Kidney (tissue), 14 donors: ENCODE measurements around the gene SLC4A8. TPM values are rescaled to one million over a fixed set of nuclear protein-coding genes. Genes with fewer than 3 reads are reported as not detected.

Experiments used
- DNase-seq, 5 donors: peaks; one replicate each; pipeline ENCODE4 v3.0.0-alpha.2; 2013 to 2020
- FAIRE-seq: peaks from 2 replicates; lab custom pipeline; 2012; peaks lifted over from hg19 to GRCh38; lab: Jason Lieb, UNC
- H3K27ac ChIP-seq, 2 donors: one replicate each; pipeline ENCODE4 v1.7.0; 2013; ENCODE audit warnings: low read depth in 2 of 2, low read length in 2 of 2, inconsistent platforms in 1 of 2
- H3K27me3 ChIP-seq: one replicate; pipeline ENCODE4 v1.7.1; 2013; ENCODE audit warnings: low read length, inconsistent platforms; ENCODE audit not compliant: control insufficient read depth, insufficient read depth
- H3K36me3 ChIP-seq, 3 donors: one replicate each; pipeline versions ENCODE4 v1.7.0 to v1.7.1; 2013; ENCODE audit warnings: low read length in 3 of 3, control low read depth in 1 of 3, inconsistent platforms in 1 of 3; ENCODE audit not compliant: insufficient read depth in 3 of 3, control insufficient read depth in 2 of 3
- H3K4me1 ChIP-seq, 3 donors: one replicate each; pipeline versions ENCODE4 v1.7.0 to v1.7.1; 2013; ENCODE audit warnings: low read length in 3 of 3, inconsistent platforms in 1 of 3, low read depth in 1 of 3; ENCODE audit not compliant: control insufficient read depth in 2 of 3, insufficient read depth in 2 of 3
- H3K4me3 ChIP-seq, 3 donors: one replicate each; pipeline versions ENCODE4 v1.7.0 to v1.8.1; 2013; ENCODE audit warnings: low read length in 3 of 3, control low read depth in 1 of 3, inconsistent platforms in 1 of 3
- H3K9ac ChIP-seq, 3 donors: one replicate each; pipeline versions ENCODE4 v1.7.0 to v1.7.1; 2013; ENCODE audit warnings: low read length in 3 of 3, control low read depth in 1 of 3, inconsistent platforms in 1 of 3
- H3K9me3 ChIP-seq, 3 donors: one replicate each; pipeline versions ENCODE4 v1.7.0 to v1.7.1; 2013; ENCODE audit warnings: low read length in 3 of 3, control low read depth in 1 of 3, inconsistent platforms in 1 of 3; ENCODE audit not compliant: control insufficient read depth in 2 of 3, insufficient read depth in 1 of 3
- CTCF ChIP-seq: IDR thresholded peaks from 3 replicates; pipeline ENCODE4 v1.5.1; 2012; ENCODE audit warnings: mild to moderate bottlenecking, moderate library complexity, borderline replicate concordance; ENCODE audit not compliant: insufficient read depth; ENCODE audit errors: extremely low read depth
- intact Hi-C: fragments of 100-400 bp; cut with DNase I; formaldehyde crosslinking; loops from one replicate; pipeline ENCODE4 v1.11.1; 2022
- polyA plus RNA-seq: library from polyadenylated mRNA; stranded (reverse); fragments of 350-450 nt; fragmentation: Illumina TruSeq; extraction: RNeasy Lipid Tissue Mini Kit (QIAGEN cat#74804); gene quantifications from one replicate; pipeline ENCODE4 v1.2.3, GENCODE V29; 2014; ENCODE audit warnings: low read depth, low replicate concordance; ENCODE audit not compliant: insufficient read depth
- total RNA-seq: library from RNA; stranded (reverse); fragmentation: NEBNext Ultra II Directional; extraction: Animal tissue kit (Norgen Biotek cat#: 25700); gene quantifications from one replicate; pipeline ENCODE4 v1.2.1, GENCODE V29; 2021
- donor health status: control.
- donor health status: control.
- donor health status: control.
- donor health status: control.
- donor health status: control.
- donor health status: DM: yes; HTN: yes; CAD: no.
- donor health status: Normal renal cell carcinoma (clear cell type).

Gene SLC4A8
- total and polyA plus RNA-seq, 2 donors from 2014 or later = 2.4 to 3.4 TPM

- intact Hi-C loops = no loop called here
- no peaks in the 10 kb centered on the region for H3K36me3 ChIP-seq
- H3K27ac ChIP-seq = no peak overlapping the region
- no peak overlapping the region for H3K9ac ChIP-seq
- no peak overlapping the region for H3K4me3 ChIP-seq
- no peak for DNase-seq
- no peak for FAIRE-seq
- H3K9me3 ChIP-seq = no peaks in the 10 kb centered on the region
- TF ChIP-seq CTCF = no peak
- no peaks in the 10 kb centered on the region for H3K4me1 ChIP-seq
- H3K27me3 ChIP-seq = no peaks in the 10 kb centered on the region
Measured at GRCh38 chr12:51488281-51488680, 63.6 kb downstream of the SLC4A8 start.

GRCh38 chr12:51493281-51493680 is 68.7 kb downstream of the SLC4A8 start:
- intact Hi-C loops = no loop called here
- no peak for DNase-seq
- no peak for FAIRE-seq

GRCh38 chr12:51496895-51497294 is 72.3 kb downstream of the SLC4A8 start:
- Histone ChIP-seq H3K4me3 (no peak overlapping the region), H3K27ac (no peak overlapping the region), H3K9me3 (no peaks in the 10 kb centered on the region), H3K4me1 (no peaks in the 10 kb centered on the region), H3K36me3 (no peaks in the 10 kb centered on the region), H3K27me3 (no peaks in the 10 kb centered on the region), H3K9ac (no peak overlapping the region)
- FAIRE-seq (no peak), DNase-seq (no peak)
- TF ChIP-seq CTCF = no peak
- intact Hi-C loops = no loop called here

More at GRCh38 chr12:51493281-51493680, 68.7 kb downstream of the SLC4A8 start:
- H3K36me3 ChIP-seq = no peaks in the 10 kb centered on the region
- H3K27ac ChIP-seq = no peak overlapping the region
- no peak overlapping the region for H3K9ac ChIP-seq
- TF ChIP-seq CTCF = no peak
- H3K27me3 ChIP-seq = no peaks in the 10 kb centered on the region
- H3K9me3 ChIP-seq = no peaks in the 10 kb centered on the region
- no peak overlapping the region for H3K4me3 ChIP-seq
- no peaks in the 10 kb centered on the region for H3K4me1 ChIP-seq

- no peaks in the 10 kb centered on the region for H3K4me1 ChIP-seq
- no peaks in the 10 kb centered on the region for H3K27me3 ChIP-seq
- H3K36me3 ChIP-seq = no peaks in the 10 kb centered on the region
- DNase-seq (no peak), FAIRE-seq (no peak)
- no peak overlapping the region for H3K27ac ChIP-seq
- no peak for TF ChIP-seq CTCF
- intact Hi-C loops = no loop called here
- H3K9ac ChIP-seq = no peak overlapping the region
- H3K4me3 ChIP-seq = no peak overlapping the region
- no peaks in the 10 kb centered on the region for H3K9me3 ChIP-seq
Measured at GRCh38 chr12:51504851-51505250, 80.2 kb downstream of the SLC4A8 start.
